Caco-2 (cell line): Measurements from ENCODE around the gene TCL1A. TPM values are rescaled to one million over a fixed set of nuclear protein-coding genes. Genes with fewer than 3 reads are reported as not detected.

Experiments
- BruUV-seq: library from RNA; stranded (reverse); fragments of 400-500 nt; replicated peaks from 2 replicates; lab custom pipeline; 2021; lab: Mats Ljungman, UMichigan
- CTCF ChIA-PET: fragments of 300-600 bp; sonication (Branson Sonifier 250); formaldehyde crosslinking; loops from one replicate; lab custom pipeline; 2022; ENCODE audit warnings: antibody characterized with exemption; lab: Charles Lee
- POLR2A ChIA-PET: fragments of 300-600 bp; sonication (Branson Sonifier 250); formaldehyde crosslinking; loops from one replicate; lab custom pipeline; 2022; ENCODE audit warnings: antibody characterized with exemption; lab: Charles Lee
- DNase-seq, 2 experiments: peaks; one replicate each; pipeline versions ENCODE4 v3.0.0 to v3.0.0-alpha.2; 2020 to 2022
- H3K27me3 ChIP-seq: replicated peaks from 2 replicates; pipeline ENCODE4 v1.6.0; 2011; ENCODE audit warnings: low read length; ENCODE audit not compliant: control insufficient read depth, insufficient read depth
- H3K36me3 ChIP-seq: 2 replicates; pipeline ENCODE4 v1.5.1; 2011; ENCODE audit warnings: low read length; ENCODE audit not compliant: control insufficient read depth, insufficient read depth
- H3K4me1 ChIP-seq: fragments of 250-450 bp; sonication (Bioruptor Pico); 2 replicates; pipeline ENCODE4 v1.5.1; 2020; ENCODE audit warnings: mild to moderate bottlenecking
- H3K4me3 ChIP-seq: 2 replicates; pipeline ENCODE4 v1.5.1; 2011; ENCODE audit warnings: low read depth, mild to moderate bottlenecking, control low read depth, low read length
- H3K9me3 ChIP-seq: fragments of 250-450 bp; sonication (Bioruptor Pico); 2 replicates; pipeline ENCODE4 v1.5.1; 2020; ENCODE audit warnings: mild to moderate bottlenecking, moderate library complexity
- H3K27ac Mint-ChIP-seq: one replicate; pipeline ENCODE4 v1.8.0; 2022; ENCODE audit warnings: mixed read lengths; ENCODE audit not compliant: unreplicated experiment
- H3K27me3 Mint-ChIP-seq: one replicate; pipeline ENCODE4 v1.8.0; 2022; ENCODE audit warnings: mixed read lengths; ENCODE audit not compliant: insufficient read depth, unreplicated experiment
- H3K36me3 Mint-ChIP-seq: one replicate; pipeline ENCODE4 v1.8.0; 2022; ENCODE audit warnings: mild to moderate bottlenecking, mixed read lengths; ENCODE audit not compliant: insufficient read depth, unreplicated experiment
- H3K4me1 Mint-ChIP-seq: one replicate; pipeline ENCODE4 v1.8.0; 2022; ENCODE audit warnings: low read depth, mixed read lengths; ENCODE audit not compliant: unreplicated experiment
- H3K4me3 Mint-ChIP-seq: one replicate; pipeline ENCODE4 v1.8.0; 2022; ENCODE audit warnings: mild to moderate bottlenecking, moderate library complexity, mixed read lengths; ENCODE audit not compliant: unreplicated experiment
- H3K9me3 Mint-ChIP-seq: one replicate; pipeline ENCODE4 v1.8.0; 2022; ENCODE audit warnings: mixed read lengths; ENCODE audit not compliant: unreplicated experiment
- intact Hi-C: fragments of 100-400 bp; cut with micrococcal nuclease; formaldehyde crosslinking; loops from one replicate; pipeline ENCODE4 v1.10.0; 2022; ENCODE audit not compliant: unreplicated experiment
- total RNA-seq: library from RNA; stranded (reverse); gene quantifications from 2 replicates; pipeline ENCODE4 v1.2.3, GENCODE V29; 2022
- TF ChIP-seq, protein P1 (sequence below), 2 experiments: fragments of 200-600 bp in 1 of 2; IDR thresholded peaks; 1 replicate in 1 of 2; 2 replicates in 1 of 2; pipeline versions ENCODE4 v1.5.1 to v1.8.0; 2011 to 2022; ENCODE audit warnings: antibody characterized with exemption in 1 of 2, control low read depth in 1 of 2, inconsistent platforms in 1 of 2, low read depth in 1 of 2, low read length in 1 of 2, mild to moderate bottlenecking in 1 of 2, moderate library complexity in 1 of 2; ENCODE audit not compliant: insufficient read depth in 1 of 2, severe bottlenecking in 1 of 2, unreplicated experiment in 1 of 2

TCL1A gene
- total RNA-seq, 1 experiment from 2014 or later: not detected

DNA sequence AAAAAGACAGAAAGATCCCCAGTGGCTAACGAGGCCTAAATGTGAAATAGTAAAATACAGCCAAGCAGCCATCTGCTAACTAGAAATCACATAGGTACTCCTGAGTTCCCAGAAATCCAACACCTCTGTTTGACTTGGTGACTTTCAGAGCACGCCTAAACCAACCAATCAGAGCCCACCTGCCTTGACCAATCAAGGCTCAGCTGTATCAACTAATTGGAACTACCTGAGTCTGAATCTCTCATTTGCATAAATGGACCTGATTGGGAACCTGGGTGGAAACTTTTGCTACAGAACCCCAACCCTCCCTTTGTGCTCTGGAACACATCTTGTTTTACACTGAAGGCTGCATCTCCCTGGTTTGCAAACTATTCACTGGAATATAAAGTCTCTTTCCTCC lies 32.8 kb downstream of the TCL1A start:
- Mint-ChIP-seq H3K4me3 (no peak overlapping the region), H3K9me3 (no peaks in the 10 kb centered on the region), H3K27ac (no peak overlapping the region), H3K36me3 (peaks cover 6% of the 10 kb centered on the region), H3K27me3 (peaks cover 12% of the 10 kb centered on the region), H3K4me1 (no peaks in the 10 kb centered on the region)
- H3K9me3 ChIP-seq: no peaks in the 10 kb centered on the region
- no peak overlapping the region for H3K4me3 ChIP-seq
- no TSS peak for BruUV-seq
- H3K36me3 ChIP-seq: no peaks in the 10 kb centered on the region
- TF ChIP-seq, protein P1, sequence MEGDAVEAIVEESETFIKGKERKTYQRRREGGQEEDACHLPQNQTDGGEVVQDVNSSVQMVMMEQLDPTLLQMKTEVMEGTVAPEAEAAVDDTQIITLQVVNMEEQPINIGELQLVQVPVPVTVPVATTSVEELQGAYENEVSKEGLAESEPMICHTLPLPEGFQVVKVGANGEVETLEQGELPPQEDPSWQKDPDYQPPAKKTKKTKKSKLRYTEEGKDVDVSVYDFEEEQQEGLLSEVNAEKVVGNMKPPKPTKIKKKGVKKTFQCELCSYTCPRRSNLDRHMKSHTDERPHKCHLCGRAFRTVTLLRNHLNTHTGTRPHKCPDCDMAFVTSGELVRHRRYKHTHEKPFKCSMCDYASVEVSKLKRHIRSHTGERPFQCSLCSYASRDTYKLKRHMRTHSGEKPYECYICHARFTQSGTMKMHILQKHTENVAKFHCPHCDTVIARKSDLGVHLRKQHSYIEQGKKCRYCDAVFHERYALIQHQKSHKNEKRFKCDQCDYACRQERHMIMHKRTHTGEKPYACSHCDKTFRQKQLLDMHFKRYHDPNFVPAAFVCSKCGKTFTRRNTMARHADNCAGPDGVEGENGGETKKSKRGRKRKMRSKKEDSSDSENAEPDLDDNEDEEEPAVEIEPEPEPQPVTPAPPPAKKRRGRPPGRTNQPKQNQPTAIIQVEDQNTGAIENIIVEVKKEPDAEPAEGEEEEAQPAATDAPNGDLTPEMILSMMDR (IDR thresholded peaks at IDR 0.05; ENCODE audit: insufficient read depth in 1 of 2, low read depth in 1 of 2, low read length in 1 of 2, severe bottlenecking in 1 of 2, unreplicated experiment in 1 of 2): no peak
- DNase-seq: no peak
- intact Hi-C loops: loop anchor here (2.0 kb wide), 1 partner anchor 72 kb away; no protein-coding TSS in a partner anchor
- H3K27me3 ChIP-seq: no peaks in the 10 kb centered on the region
- CTCF ChIA-PET: no interaction called here
- 0 out of 2 replicates have a peak, but pooled peaks cover 5% of the 10 kb centered on the region for H3K4me1 ChIP-seq
- POLR2A ChIA-PET: no interaction called here

DNA sequence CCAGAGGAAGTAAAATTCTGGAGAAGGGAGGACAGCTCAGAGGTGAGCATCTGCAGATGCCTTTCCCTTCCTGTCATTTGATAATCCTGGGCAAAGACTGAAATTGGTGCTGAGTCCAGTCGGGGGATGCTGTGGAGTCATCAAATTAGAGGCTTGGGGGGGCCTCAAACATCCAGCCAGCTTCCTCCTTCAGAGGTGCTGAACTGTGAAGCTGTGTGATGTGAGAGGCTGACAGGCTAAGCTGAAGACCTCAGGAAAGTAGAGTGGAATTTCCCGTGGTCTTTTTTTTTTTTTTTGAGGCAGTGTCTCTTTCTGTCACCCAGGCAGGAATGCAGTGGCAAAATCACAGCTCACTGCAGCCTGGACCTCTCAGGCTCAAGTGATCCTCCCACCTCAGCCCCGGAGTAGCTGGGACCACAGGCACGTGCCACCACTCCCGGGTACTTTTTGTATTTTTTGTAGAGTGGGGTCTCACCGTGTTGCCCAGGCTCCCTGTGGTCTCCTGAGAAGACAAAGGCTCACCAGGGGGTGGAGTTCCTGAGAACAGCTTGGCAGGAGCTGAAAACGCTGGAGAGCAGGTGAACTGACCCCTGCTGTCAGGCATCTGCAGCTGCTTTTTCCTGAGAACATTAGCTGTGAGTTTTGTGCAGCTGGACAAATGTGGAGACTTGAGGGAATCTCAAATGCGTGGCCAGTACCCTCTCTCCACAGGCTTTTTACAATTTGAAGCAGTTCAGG lies 33.8 kb downstream of the TCL1A start:
- intact Hi-C loops: loop anchor here (1.0 to 2.0 kb wide), 2 partner anchors 71 to 119 kb away; no protein-coding TSS in a partner anchor
- ChIA-PET CTCF (interaction anchor here (0.6 to 1.7 kb wide), 10 partner anchors 8 to 407 kb away, joined by 3 to 9 read pairs (median 4); no protein-coding TSS in a partner anchor), POLR2A (no interaction called here)
- Histone ChIP-seq H3K27me3 (no peaks in the 10 kb centered on the region), H3K9me3 (no peaks in the 10 kb centered on the region), H3K4me3 (no peak overlapping the region), H3K4me1 (peaks cover 5% of the 10 kb centered on the region; the same call in 1 of the 2 replicates), H3K36me3 (no peaks in the 10 kb centered on the region)
- H3K27ac Mint-ChIP-seq: no peak overlapping the region
- no TSS peak for BruUV-seq
- peaks cover 6% of the 10 kb centered on the region for H3K36me3 Mint-ChIP-seq
- DNase-seq: peak; percentile 44 to 49
- TF ChIP-seq, protein P1 (IDR thresholded peaks at IDR 0.05; ENCODE audit: insufficient read depth in 1 of 2, low read depth in 1 of 2, low read length in 1 of 2, severe bottlenecking in 1 of 2, unreplicated experiment in 1 of 2): peak; percentile 37 to 65
- H3K27me3 Mint-ChIP-seq: peaks cover 12% of the 10 kb centered on the region
- H3K4me3 Mint-ChIP-seq: no peak overlapping the region
- no peaks in the 10 kb centered on the region for H3K4me1 Mint-ChIP-seq
- H3K9me3 Mint-ChIP-seq: no peaks in the 10 kb centered on the region

DNA sequence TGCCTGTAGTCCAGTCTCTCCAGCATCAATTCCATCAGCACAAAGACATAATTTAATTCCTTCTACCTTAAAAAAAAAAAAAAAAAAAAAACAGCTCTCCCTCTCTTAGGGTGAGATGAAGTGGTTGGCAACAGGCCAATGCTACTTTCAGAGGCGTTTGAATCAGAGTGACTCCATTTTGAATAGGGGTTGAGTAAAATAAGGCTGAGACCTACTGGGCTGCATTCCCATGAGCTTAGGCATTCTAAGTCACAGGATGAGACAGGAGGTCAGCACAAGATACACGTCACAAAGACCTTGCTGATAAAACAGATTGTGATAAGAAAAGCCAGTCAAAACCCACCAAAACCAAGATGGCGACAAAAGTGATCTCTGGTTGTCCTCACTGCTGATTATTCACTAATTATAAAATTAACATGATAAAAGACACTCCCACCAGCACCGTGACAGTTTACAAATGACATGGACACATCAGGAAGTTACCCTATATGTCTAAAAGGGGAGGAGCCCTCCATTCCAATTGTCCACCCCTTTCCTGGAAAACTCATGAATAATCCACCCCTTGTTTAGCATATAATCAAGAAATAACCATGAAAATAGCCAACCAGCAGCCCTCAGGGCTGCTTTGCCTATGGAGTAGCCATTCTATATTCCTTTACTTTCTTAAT lies 34.6 kb downstream of the TCL1A start:
- no peaks in the 10 kb centered on the region for H3K9me3 Mint-ChIP-seq
- no peak for DNase-seq
- H3K4me1 Mint-ChIP-seq: no peaks in the 10 kb centered on the region
- H3K27me3 Mint-ChIP-seq: peaks cover 12% of the 10 kb centered on the region
- intact Hi-C loops: no loop called here
- Histone ChIP-seq H3K9me3 (no peaks in the 10 kb centered on the region), H3K27me3 (no peaks in the 10 kb centered on the region), H3K36me3 (no peaks in the 10 kb centered on the region), H3K4me1 (peaks cover 5% of the 10 kb centered on the region; the same call in 1 of the 2 replicates), H3K4me3 (no peak overlapping the region)
- peaks cover 6% of the 10 kb centered on the region for H3K36me3 Mint-ChIP-seq
- BruUV-seq: no TSS peak
- TF ChIP-seq, protein P1 (IDR thresholded peaks at IDR 0.05; ENCODE audit: insufficient read depth in 1 of 2, low read depth in 1 of 2, low read length in 1 of 2, severe bottlenecking in 1 of 2, unreplicated experiment in 1 of 2): no peak
- ChIA-PET CTCF (interaction anchor here (0.7 to 1.7 kb wide), 3 partner anchors 7 to 408 kb away, joined by 3 to 6 read pairs (median 3); no protein-coding TSS in a partner anchor), POLR2A (no interaction called here)
- no peak overlapping the region for H3K27ac Mint-ChIP-seq
- no peak overlapping the region for H3K4me3 Mint-ChIP-seq
